Osteocyte (in vitro differentiated cells): ENCODE measurements around the gene MT3. TPM values are rescaled to one million over a fixed set of nuclear protein-coding genes. Genes with fewer than 3 reads are reported as not detected.
"Not testable (repeated sequence)": the region's sequence is repeated elsewhere in the genome, so short reads cannot be mapped to it uniquely, and the experiment has no call there.

Experiments used
- DNase-seq: peaks from one replicate; pipeline ENCODE4 v3.0.0; 2021; ENCODE audit warnings: mixed read lengths; ENCODE audit not compliant: unreplicated experiment; ENCODE audit errors: extremely low spot score
- H3K27ac Mint-ChIP-seq: one replicate; pipeline ENCODE4 v1.8.0; 2021; ENCODE audit warnings: mild to moderate bottlenecking, mixed read lengths; ENCODE audit not compliant: unreplicated experiment
- H3K27me3 Mint-ChIP-seq: one replicate; pipeline ENCODE4 v1.8.0; 2021; ENCODE audit warnings: mixed read lengths; ENCODE audit not compliant: unreplicated experiment
- H3K36me3 Mint-ChIP-seq: one replicate; pipeline ENCODE4 v1.8.0; 2021; ENCODE audit warnings: mixed read lengths; ENCODE audit not compliant: unreplicated experiment
- H3K4me1 Mint-ChIP-seq: one replicate; pipeline ENCODE4 v1.8.0; 2021; ENCODE audit warnings: mixed read lengths; ENCODE audit not compliant: unreplicated experiment
- H3K4me3 Mint-ChIP-seq: one replicate; pipeline ENCODE4 v1.8.0; 2021; ENCODE audit warnings: mild to moderate bottlenecking, moderate library complexity, mixed read lengths; ENCODE audit not compliant: unreplicated experiment
- H3K9me3 Mint-ChIP-seq: one replicate; pipeline ENCODE4 v1.8.0; 2021; ENCODE audit warnings: mixed read lengths; ENCODE audit not compliant: unreplicated experiment
- CTCF ChIP-seq: fragments of 200-600 bp; sonication (generic); IDR thresholded peaks from 2 replicates; pipeline ENCODE4 v1.5.0; 2021; ENCODE audit warnings: antibody characterized with exemption, mild to moderate bottlenecking, moderate library complexity
- total RNA-seq: library from RNA; stranded (reverse); gene quantifications from 2 replicates; pipeline ENCODE4 v1.2.1, GENCODE V29; 2021

Gene MT3
- total RNA-seq, 1 donor from 2014 or later = not detected

- Mint-ChIP-seq H3K4me1 (peaks cover 35% of the 10 kb centered on the region), H3K4me3 (no peak overlapping the region), H3K27ac (no peak overlapping the region), H3K36me3 (no peaks in the 10 kb centered on the region), H3K9me3 (no peaks in the 10 kb centered on the region), H3K27me3 (no peaks in the 10 kb centered on the region)
- DNase-seq = no peak
- no peak for TF ChIP-seq CTCF
Observed at GRCh38 chr16:56615353-56615752, 26.0 kb downstream of the MT3 start.

GRCh38 chr16:56616608-56617211, 27.4 kb downstream of the MT3 start:
- H3K9me3 Mint-ChIP-seq = no peaks in the 10 kb centered on the region
- TF ChIP-seq CTCF = no peak
- no peaks in the 10 kb centered on the region for H3K36me3 Mint-ChIP-seq
- peaks cover 26% of the 10 kb centered on the region for H3K4me1 Mint-ChIP-seq
- H3K4me3 Mint-ChIP-seq = peak overlapping the region; percentile 4
- no peaks in the 10 kb centered on the region for H3K27me3 Mint-ChIP-seq
- DNase-seq = no peak
- no peak overlapping the region for H3K27ac Mint-ChIP-seq

GRCh38 chr16:56617212-56618085, 28.1 kb downstream of the MT3 start:
- Mint-ChIP-seq H3K36me3 (no peaks in the 10 kb centered on the region), H3K4me1 (peaks cover 28% of the 10 kb centered on the region), H3K4me3 (peak overlapping the region; percentile 42), H3K27ac (no peak overlapping the region), H3K27me3 (no peaks in the 10 kb centered on the region), H3K9me3 (no peaks in the 10 kb centered on the region)
- TF ChIP-seq CTCF = no peak
- DNase-seq = no peak

- Mint-ChIP-seq H3K4me3 (no peak overlapping the region), H3K36me3 (no peaks in the 10 kb centered on the region), H3K27me3 (no peaks in the 10 kb centered on the region), H3K9me3 (no peaks in the 10 kb centered on the region), H3K4me1 (peaks cover 26% of the 10 kb centered on the region), H3K27ac (no peak overlapping the region)
- no peak for DNase-seq
- TF ChIP-seq CTCF = no peak
Observed at GRCh38 chr16:56618138-56618537, 28.8 kb downstream of the MT3 start.

GRCh38 chr16:56620339-56620897, 31.1 kb downstream of the MT3 start:
- DNase-seq = no peak
- H3K4me1 Mint-ChIP-seq = peaks cover 18% of the 10 kb centered on the region
- no peak for TF ChIP-seq CTCF
- no peak overlapping the region for H3K4me3 Mint-ChIP-seq
- no peaks in the 10 kb centered on the region for H3K27me3 Mint-ChIP-seq
- no peak overlapping the region for H3K27ac Mint-ChIP-seq
- no peaks in the 10 kb centered on the region for H3K36me3 Mint-ChIP-seq
- no peaks in the 10 kb centered on the region for H3K9me3 Mint-ChIP-seq

GRCh38 chr16:56621665-56622445, 32.5 kb downstream of the MT3 start:
- not testable (repeated sequence) for DNase-seq, H3K4me3 Mint-ChIP-seq, H3K9me3 Mint-ChIP-seq, H3K36me3 Mint-ChIP-seq, H3K27me3 Mint-ChIP-seq, H3K27ac Mint-ChIP-seq
- peaks cover 29% of the 10 kb centered on the region for H3K4me1 Mint-ChIP-seq

GRCh38 chr16:56623184-56623583, 33.9 kb downstream of the MT3 start:
- DNase-seq, H3K27ac Mint-ChIP-seq, H3K9me3 Mint-ChIP-seq, H3K27me3 Mint-ChIP-seq, H3K4me3 Mint-ChIP-seq, H3K36me3 Mint-ChIP-seq: not testable (repeated sequence)
- peaks cover 32% of the 10 kb centered on the region for H3K4me1 Mint-ChIP-seq
